Fibroblast of lung (primary cell): ENCODE data around the gene DYRK2.

Experiments
- CTCF ChIP-seq, 2 donors: IDR thresholded peaks in 1 of 2; conservative IDR thresholded peaks in 1 of 2; 1 replicate in 1 of 2; 2 replicates in 1 of 2; pipeline ENCODE4 v1.5.1; 2011 to 2012; ENCODE audit warnings: low read length in 2 of 2, control low read depth in 1 of 2, inconsistent platforms in 1 of 2, low read depth in 1 of 2, mild to moderate bottlenecking in 1 of 2
- EZH2 ChIP-seq: IDR thresholded peaks from 2 replicates; pipeline ENCODE4 v1.5.1; 2012; ENCODE audit warnings: low read length, control low read depth, mild to moderate bottlenecking; ENCODE audit errors: missing control alignments

DNA sequence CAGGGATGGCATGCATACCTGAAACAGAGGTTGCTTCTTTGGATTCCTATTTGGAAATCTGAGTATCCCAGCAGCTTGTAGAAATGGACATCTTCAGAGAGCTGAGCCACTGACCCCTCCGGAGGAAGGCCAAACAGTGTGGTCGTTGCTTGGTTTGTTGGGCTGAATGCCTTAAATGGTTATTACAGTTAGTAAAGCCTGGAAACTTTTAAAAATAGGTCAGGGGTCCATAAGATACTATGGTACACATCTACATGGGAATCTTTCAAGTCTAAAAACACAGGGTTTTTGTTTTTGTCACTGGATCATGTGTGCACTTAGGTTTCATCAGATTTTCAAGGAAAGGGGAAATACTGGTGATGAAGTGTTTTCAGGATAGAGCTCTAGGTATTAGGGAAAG lies 7.7 kb downstream of the DYRK2 start:
- TF ChIP-seq CTCF (conservative IDR thresholded peaks at IDR 0.05 in 1 of 2, IDR thresholded peaks at IDR 0.05 in 1 of 2; ENCODE audit: low read depth in 1 of 2, low read length in 2 of 2), result no peak
- no peak for TF ChIP-seq EZH2
